Muscle of leg (tissue), 11 donors: Measurements from ENCODE around the gene MOGAT1. TPM values are rescaled to one million over a fixed set of nuclear protein-coding genes. Genes with fewer than 3 reads are reported as not detected.
A peak's percentile ranks its signal among the peaks of the same experiment; 100 is the strongest.

Experiments used
- DNase-seq: peaks from one replicate; pipeline ENCODE4 v3.0.0; 2013
- H3K27ac ChIP-seq: one replicate; pipeline ENCODE4 v1.5.1; 2013; ENCODE audit warnings: mild to moderate bottlenecking, low read length, control low read depth
- H3K27me3 ChIP-seq: one replicate; pipeline ENCODE4 v1.6.1; 2013; ENCODE audit warnings: low read length; ENCODE audit not compliant: control insufficient read depth, insufficient read depth
- H3K36me3 ChIP-seq: one replicate; pipeline ENCODE4 v1.6.1; 2013; ENCODE audit warnings: low read length; ENCODE audit not compliant: control insufficient read depth, insufficient read depth
- H3K4me1 ChIP-seq: one replicate; pipeline ENCODE4 v1.6.1; 2013; ENCODE audit warnings: low read length; ENCODE audit not compliant: control insufficient read depth, insufficient read depth
- H3K4me3 ChIP-seq: one replicate; pipeline ENCODE4 v1.5.1; 2013; ENCODE audit warnings: low read length, control low read depth
- H3K9me3 ChIP-seq: replicated peaks from 2 replicates; pipeline ENCODE4 v1.6.1; 2013; ENCODE audit warnings: low read depth, low read length; ENCODE audit not compliant: control insufficient read depth
- WGBS: methylation state at CpG from one replicate; pipeline ENCODE4 v1.1.5; 2013; ENCODE audit warnings: missing lambda C conversion rate; ENCODE audit not compliant: insufficient coverage; 5-methylcytosine and 5-hydroxymethylcytosine counted together
- polyA plus RNA-seq, 8 donors: library from polyadenylated mRNA; unstranded; fragments of 120-200 nt; gene quantifications; one replicate each; pipeline versions ENCODE4 v1.2.1 to v1.2.3, GENCODE V29; 2013; ENCODE audit warnings: inconsistent platforms in 1 of 8, low replicate concordance in 1 of 8; ENCODE audit not compliant: insufficient read length in 8 of 8, insufficient read depth in 1 of 8
- total RNA-seq: library from RNA; stranded (reverse); fragments of 120-200 nt; gene quantifications from one replicate; pipeline ENCODE4 v1.2.4, GENCODE V29; 2013

The MOGAT1 gene
- total and polyA plus RNA-seq, 9 donors, result not detected

GRCh38 chr2:222736924-222737323 is 65.5 kb downstream of the MOGAT1 start:
- no CpG with 5 or more reads among the region's 6 CpGs for WGBS
- no peak overlapping the region for H3K27ac ChIP-seq
- peak; percentile 69 for DNase-seq

GRCh38 chr2:222738312-222738711 is 66.9 kb downstream of the MOGAT1 start:
- WGBS, result no CpG with 5 or more reads among the region's 5 CpGs

More at GRCh38 chr2:222736924-222737323, 65.5 kb downstream of the MOGAT1 start:
- no peaks in the 10 kb centered on the region for H3K36me3 ChIP-seq
- H3K4me1 ChIP-seq, result peaks cover 25% of the 10 kb centered on the region
- no peak overlapping the region for H3K4me3 ChIP-seq
- no peaks in the 10 kb centered on the region for H3K9me3 ChIP-seq
- no peaks in the 10 kb centered on the region for H3K27me3 ChIP-seq

DNA sequence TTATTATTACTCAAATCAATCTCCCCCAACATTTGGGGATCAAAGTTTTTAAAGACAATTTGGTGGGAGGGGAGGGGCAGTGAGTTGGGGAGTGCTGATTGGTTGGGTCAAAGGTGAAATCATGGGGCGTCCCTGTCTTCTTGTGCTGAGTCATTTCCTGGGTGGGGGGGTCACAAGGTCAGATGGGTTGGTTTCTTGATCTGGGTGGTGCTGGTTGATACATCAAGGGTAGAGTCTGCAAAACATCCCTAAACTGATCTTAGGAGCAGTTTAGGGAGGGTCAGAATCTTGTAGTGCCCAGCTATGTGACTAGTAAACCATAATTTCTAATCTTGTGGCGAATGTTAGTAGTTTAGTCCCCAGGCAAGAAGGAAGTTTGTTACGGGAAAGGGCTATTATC is 67.4 kb downstream of the MOGAT1 start:
- WGBS, result no CpG with 5 or more reads among the region's 3 CpGs
- H3K36me3 ChIP-seq, result no peaks in the 10 kb centered on the region
- H3K4me3 ChIP-seq, result no peak overlapping the region
- no peaks in the 10 kb centered on the region for H3K9me3 ChIP-seq
- no peaks in the 10 kb centered on the region for H3K27me3 ChIP-seq
- H3K4me1 ChIP-seq, result peaks cover 17% of the 10 kb centered on the region
- DNase-seq, result no peak
- no peak overlapping the region for H3K27ac ChIP-seq

More at GRCh38 chr2:222738312-222738711, 66.9 kb downstream of the MOGAT1 start:
- DNase-seq, result no peak
- Histone ChIP-seq H3K4me1 (peaks cover 20% of the 10 kb centered on the region), H3K27ac (no peak overlapping the region), H3K4me3 (no peak overlapping the region), H3K9me3 (no peaks in the 10 kb centered on the region), H3K27me3 (no peaks in the 10 kb centered on the region), H3K36me3 (no peaks in the 10 kb centered on the region)

GRCh38 chr2:222739939-222740338 is 68.5 kb downstream of the MOGAT1 start:
- H3K9me3 ChIP-seq, result no peaks in the 10 kb centered on the region

DNA sequence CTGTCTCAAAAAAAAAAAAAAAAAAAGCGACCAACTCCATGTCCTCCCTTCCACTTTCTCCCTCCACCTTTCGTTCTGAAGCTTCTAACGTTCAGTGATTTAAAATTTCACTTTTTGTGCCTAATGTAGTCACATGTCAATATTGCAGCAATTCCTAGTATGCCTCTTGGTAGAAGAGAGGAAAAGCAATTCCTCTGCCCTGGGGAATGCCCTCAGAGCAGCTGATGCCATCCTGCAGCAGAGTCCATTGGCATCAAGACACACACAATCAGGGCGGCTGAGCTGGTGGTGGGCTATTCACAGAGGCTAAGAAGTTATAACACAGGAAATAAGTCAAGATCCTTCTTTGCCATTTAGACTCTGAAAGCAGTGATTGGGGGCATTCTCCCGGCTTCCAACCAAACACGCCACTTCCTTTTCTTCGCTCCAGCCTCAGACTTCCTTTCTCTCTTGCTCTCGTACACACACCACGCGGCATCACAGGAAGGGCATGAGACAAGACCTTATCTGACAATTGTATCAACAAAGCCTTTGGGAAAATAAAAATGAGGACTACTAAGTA is 71.9 kb downstream of the MOGAT1 start:
- H3K27me3 ChIP-seq, result no peaks in the 10 kb centered on the region
- no peaks in the 10 kb centered on the region for H3K9me3 ChIP-seq
- H3K4me3 ChIP-seq, result no peak overlapping the region
- WGBS, result 77% methylated on average over 3 of the region's 10 CpGs
- peaks cover 5% of the 10 kb centered on the region for H3K4me1 ChIP-seq
- H3K36me3 ChIP-seq, result no peaks in the 10 kb centered on the region
- DNase-seq, result peak; percentile 50
- H3K27ac ChIP-seq, result no peak overlapping the region

More at GRCh38 chr2:222739939-222740338, 68.5 kb downstream of the MOGAT1 start:
- DNase-seq, result no peak
- no peaks in the 10 kb centered on the region for H3K27me3 ChIP-seq
- H3K27ac ChIP-seq, result no peak overlapping the region
- WGBS, result 88% methylated on average over 4 of the region's 4 CpGs
- peaks cover 11% of the 10 kb centered on the region for H3K4me1 ChIP-seq
- no peaks in the 10 kb centered on the region for H3K36me3 ChIP-seq
- no peak overlapping the region for H3K4me3 ChIP-seq

DNA sequence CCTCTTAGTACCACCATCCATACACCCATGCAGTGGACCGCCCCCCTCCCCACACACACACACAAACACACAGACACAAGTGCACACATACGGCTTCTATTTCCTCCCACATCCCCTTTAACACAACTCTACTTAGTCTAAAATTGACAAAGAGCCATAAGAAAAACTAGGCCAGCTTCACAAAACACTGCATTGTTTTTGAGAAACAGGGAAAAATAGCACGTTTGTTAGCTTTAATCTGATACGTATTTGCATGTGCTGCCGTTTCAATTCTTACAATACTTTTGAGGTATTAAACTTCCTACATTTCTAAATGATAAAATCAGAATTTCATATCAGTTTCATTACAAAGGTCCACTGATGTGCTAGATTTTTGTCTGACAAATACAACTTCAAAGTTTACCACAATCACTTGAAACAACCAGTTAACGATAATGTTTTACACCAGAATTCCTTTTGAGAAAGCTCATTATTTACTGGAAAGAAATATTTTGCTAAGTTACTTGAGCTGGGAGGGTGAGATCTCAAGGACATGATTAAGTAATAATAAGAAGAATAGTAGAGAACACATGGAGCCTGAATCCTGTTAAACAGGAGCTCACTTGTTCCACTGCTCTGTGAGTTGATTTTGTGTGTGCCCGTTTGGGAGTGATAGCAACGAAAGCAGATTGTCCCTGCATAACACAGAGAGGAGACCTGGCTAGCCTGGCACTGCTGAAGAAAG is 74.5 kb downstream of the MOGAT1 start:
- WGBS, result 82% methylated on average over 3 of the region's 8 CpGs
- Histone ChIP-seq H3K4me3 (no peak overlapping the region), H3K27ac (no peak overlapping the region), H3K27me3 (no peaks in the 10 kb centered on the region), H3K9me3 (no peaks in the 10 kb centered on the region), H3K36me3 (no peaks in the 10 kb centered on the region), H3K4me1 (peaks cover 5% of the 10 kb centered on the region)
- peak; percentile 32 for DNase-seq

GRCh38 chr2:222747526-222748160 is 76.2 kb downstream of the MOGAT1 start:
- H3K27me3 ChIP-seq, result no peaks in the 10 kb centered on the region
- peaks cover 12% of the 10 kb centered on the region for H3K4me1 ChIP-seq
- no CpG with 5 or more reads among the region's 5 CpGs for WGBS
- H3K36me3 ChIP-seq, result no peaks in the 10 kb centered on the region
- no peak overlapping the region for H3K27ac ChIP-seq
- H3K9me3 ChIP-seq, result no peaks in the 10 kb centered on the region
- H3K4me3 ChIP-seq, result no peak overlapping the region
- no peak for DNase-seq

GRCh38 chr2:222750533-222750932 is 79.1 kb downstream of the MOGAT1 start:
- peaks cover 26% of the 10 kb centered on the region for H3K4me1 ChIP-seq
- H3K36me3 ChIP-seq, result no peaks in the 10 kb centered on the region
- no peak overlapping the region for H3K4me3 ChIP-seq
- H3K27ac ChIP-seq, result no peak overlapping the region
- DNase-seq, result no peak
- 81% methylated on average over 2 of the region's 3 CpGs for WGBS
- H3K9me3 ChIP-seq, result no peaks in the 10 kb centered on the region
- no peaks in the 10 kb centered on the region for H3K27me3 ChIP-seq

GRCh38 chr2:222751238-222751637 is 79.8 kb downstream of the MOGAT1 start:
- no peaks in the 10 kb centered on the region for H3K9me3 ChIP-seq
- WGBS, result 82% methylated on average over 5 of the region's 7 CpGs
- H3K27me3 ChIP-seq, result no peaks in the 10 kb centered on the region
- no peak overlapping the region for H3K27ac ChIP-seq
- H3K36me3 ChIP-seq, result no peaks in the 10 kb centered on the region
- H3K4me3 ChIP-seq, result no peak overlapping the region
- H3K4me1 ChIP-seq, result peaks cover 26% of the 10 kb centered on the region
- no peak for DNase-seq
